ENCODE data around the gene GABRA1.

Gene GABRA1

DNA sequence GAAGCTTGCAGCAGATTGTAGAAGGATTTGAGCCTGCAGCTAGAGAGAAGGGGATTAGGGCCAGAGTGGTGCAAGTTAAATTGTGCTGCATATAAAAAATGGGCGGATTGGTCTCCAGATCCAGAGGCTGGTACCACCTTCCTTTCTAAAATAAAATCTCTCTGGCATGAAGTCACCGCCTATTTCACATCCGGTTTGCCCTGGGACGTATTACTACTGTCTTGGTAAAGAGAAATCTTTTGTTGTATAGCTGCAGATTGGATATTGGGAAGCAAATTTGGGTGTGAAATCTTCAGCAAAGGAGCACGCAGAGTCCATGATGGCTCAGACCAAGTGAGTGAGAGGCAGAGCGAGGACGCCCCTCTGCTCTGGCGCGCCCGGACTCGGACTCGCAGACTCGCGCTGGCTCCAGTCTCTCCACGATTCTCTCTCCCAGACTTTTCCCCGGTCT is at the start of gene GABRA1:
Gene GABRA1 (plus strand): TSS at position 180 of the 451 bp plus-strand sequence. CDS start 2,691 bp downstream, outside the sequence.
- H3K4me3 ChIP-seq (ENCODE audit: low read depth, low read length) = no peak within 1 kb of the TSS
- TF ChIP-seq, protein P1, sequence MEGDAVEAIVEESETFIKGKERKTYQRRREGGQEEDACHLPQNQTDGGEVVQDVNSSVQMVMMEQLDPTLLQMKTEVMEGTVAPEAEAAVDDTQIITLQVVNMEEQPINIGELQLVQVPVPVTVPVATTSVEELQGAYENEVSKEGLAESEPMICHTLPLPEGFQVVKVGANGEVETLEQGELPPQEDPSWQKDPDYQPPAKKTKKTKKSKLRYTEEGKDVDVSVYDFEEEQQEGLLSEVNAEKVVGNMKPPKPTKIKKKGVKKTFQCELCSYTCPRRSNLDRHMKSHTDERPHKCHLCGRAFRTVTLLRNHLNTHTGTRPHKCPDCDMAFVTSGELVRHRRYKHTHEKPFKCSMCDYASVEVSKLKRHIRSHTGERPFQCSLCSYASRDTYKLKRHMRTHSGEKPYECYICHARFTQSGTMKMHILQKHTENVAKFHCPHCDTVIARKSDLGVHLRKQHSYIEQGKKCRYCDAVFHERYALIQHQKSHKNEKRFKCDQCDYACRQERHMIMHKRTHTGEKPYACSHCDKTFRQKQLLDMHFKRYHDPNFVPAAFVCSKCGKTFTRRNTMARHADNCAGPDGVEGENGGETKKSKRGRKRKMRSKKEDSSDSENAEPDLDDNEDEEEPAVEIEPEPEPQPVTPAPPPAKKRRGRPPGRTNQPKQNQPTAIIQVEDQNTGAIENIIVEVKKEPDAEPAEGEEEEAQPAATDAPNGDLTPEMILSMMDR (IDR thresholded peaks at IDR 0.05; ENCODE audit: low read depth, low read length) = no peak

DNA sequence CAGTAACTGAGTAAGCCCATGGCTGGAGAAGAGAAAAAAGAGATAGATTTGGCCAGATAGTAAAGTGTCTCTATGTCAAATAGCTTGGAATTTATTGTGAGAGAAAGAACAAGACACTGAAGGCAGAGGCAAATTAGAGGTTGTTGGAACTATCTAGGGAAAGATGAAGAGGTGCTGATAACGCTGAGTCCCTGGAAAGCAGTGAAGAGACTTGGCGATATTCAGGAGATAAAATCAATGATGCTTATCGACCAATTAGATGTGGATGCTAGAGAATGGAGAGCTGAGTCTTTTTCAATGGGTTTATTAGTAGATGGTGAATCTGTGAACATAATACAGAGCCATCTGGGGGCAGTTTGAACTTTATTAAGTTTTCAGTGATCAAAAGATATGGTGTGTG is 48.6 kb upstream of the GABRA1 start:
- H3K4me3 ChIP-seq (ENCODE audit: low read depth, low read length) = no peak overlapping the region
- TF ChIP-seq, protein P1 (IDR thresholded peaks at IDR 0.05; ENCODE audit: low read depth, low read length) = no peak

- TF ChIP-seq, protein P1 (IDR thresholded peaks at IDR 0.05; ENCODE audit: low read depth, low read length) = no peak
- H3K4me3 ChIP-seq (ENCODE audit: low read depth, low read length) = no peak overlapping the region
These were observed 43.7 kb upstream of the GABRA1 start for GRCh38 chr5:161804263-161804662.

GRCh38 chr5:161846746-161847145 is 1.2 kb upstream of the GABRA1 start:
- H3K4me3 ChIP-seq (ENCODE audit: low read depth, low read length) = no peak overlapping the region

DNA sequence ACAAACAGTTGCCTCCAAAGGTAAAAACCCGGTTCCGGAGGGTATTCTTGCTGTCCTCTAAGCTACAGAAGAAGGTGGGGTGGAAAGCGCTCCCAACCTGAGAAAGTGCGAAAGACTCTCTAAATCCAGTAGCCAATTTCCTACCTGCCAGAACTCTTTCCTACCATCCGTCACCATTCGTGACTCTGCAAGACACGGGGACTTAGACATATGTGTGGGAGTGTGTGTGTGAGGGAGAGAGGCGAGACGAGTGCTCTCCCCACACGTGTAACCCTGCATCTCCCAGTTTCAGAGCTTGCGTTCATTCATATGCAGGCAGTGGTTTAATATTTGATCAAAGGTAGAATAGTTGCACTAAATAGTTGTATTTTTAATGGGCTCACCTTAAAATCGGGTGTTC is 473 bp upstream of the GABRA1 start:
- TF ChIP-seq, protein P1 (IDR thresholded peaks at IDR 0.05; ENCODE audit: low read depth, low read length) = no peak
- no peak overlapping the region for H3K4me3 ChIP-seq (ENCODE audit: low read depth, low read length)

More at GRCh38 chr5:161846746-161847145, 1.2 kb upstream of the GABRA1 start:
- TF ChIP-seq, protein P1 (IDR thresholded peaks at IDR 0.05; ENCODE audit: low read depth, low read length) = no peak

DNA sequence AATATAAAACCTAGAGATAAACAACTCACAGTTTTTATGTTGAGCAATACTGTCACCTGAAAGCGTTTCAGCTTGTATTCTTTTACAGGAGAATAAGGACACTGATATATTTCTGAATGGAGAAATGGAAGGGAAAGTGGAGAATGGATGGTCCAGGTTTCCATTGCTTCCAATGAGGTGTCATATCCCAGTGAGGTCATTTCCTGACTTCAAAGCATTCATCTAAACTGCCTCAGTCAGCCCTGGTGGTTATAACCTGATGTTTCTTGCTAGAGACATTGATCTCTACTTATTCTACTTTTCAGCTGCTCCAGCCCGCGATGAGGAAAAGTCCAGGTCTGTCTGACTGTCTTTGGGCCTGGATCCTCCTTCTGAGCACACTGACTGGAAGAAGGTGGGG is 2.6 kb downstream of the GABRA1 start:
- TF ChIP-seq, protein P1 (IDR thresholded peaks at IDR 0.05; ENCODE audit: low read depth, low read length) = no peak
- no peak overlapping the region for H3K4me3 ChIP-seq (ENCODE audit: low read depth, low read length)

- no peak overlapping the region for H3K4me3 ChIP-seq (ENCODE audit: low read depth, low read length)
- TF ChIP-seq, protein P1 (IDR thresholded peaks at IDR 0.05; ENCODE audit: low read depth, low read length) = no peak
These were observed 3.9 kb downstream of the GABRA1 start for GRCh38 chr5:161851691-161852299.
